ENCODE results near the gene ETV1. TPM values are rescaled to one million over a fixed set of nuclear protein-coding genes. Genes with fewer than 3 reads are reported as not detected.

ETV1 gene
- total and polyA plus RNA-seq, 2 of the 4 experiments (the other 2 are of a cell fraction) = 8.6 to 21.1 TPM

- H2AK9ac ChIP-seq (replicated peaks; ENCODE audit: low read depth, low read length, poor library complexity) = no peak overlapping the region
- H3K27me3 ChIP-seq (ENCODE audit: control insufficient read depth, insufficient read depth, low read length) = no peaks in the 10 kb centered on the region
- BruUV-seq (replicated peaks) = no TSS peak
- H2BK120ac ChIP-seq (ENCODE audit: low read depth, low read length) = no peak overlapping the region
- dilution Hi-C loops (cut with HindIII; ENCODE audit: low sequenced_read_pairs, unreplicated experiment) = no loop called here
- no peaks in the 10 kb centered on the region for H3K79me1 ChIP-seq (ENCODE audit: low read depth in 1 of 2, low read length in 2 of 2)
- no peak overlapping the region for H4K5ac ChIP-seq (ENCODE audit: low read depth, low read length)
- peaks cover 3% of the 10 kb centered on the region; the same call in 1 of the 2 replicates for H3K9me1 ChIP-seq (ENCODE audit: insufficient read depth, low read length)
- no CpG with 5 or more reads among the region's 2 CpGs for WGBS, 2 experiments (ENCODE audit: extremely low coverage in 2 of 2, insufficient read length in 1 of 2)
- H3K9ac ChIP-seq (ENCODE audit: low read depth, low read length) = no peak overlapping the region
- in situ Hi-C loops (cut with MboI; ENCODE audit: low sequenced_read_pairs) = no loop called here
- H2BK5ac ChIP-seq (ENCODE audit: low read depth, low read length, poor library complexity, severe bottlenecking) = no peak overlapping the region
- H3K36me3 ChIP-seq (ENCODE audit: control insufficient read depth, insufficient read depth, low read length) = peaks cover 2% of the 10 kb centered on the region; the same call in 1 of the 2 replicates
- 0 out of 2 replicates have a peak overlapping the region, but pooled peaks have one; percentile 58 for H3K14ac ChIP-seq (replicated peaks; ENCODE audit: low read depth, low read length)
- H2AFZ ChIP-seq (replicated peaks; ENCODE audit: low read length, poor library complexity) = no peak overlapping the region
- H4K91ac ChIP-seq (ENCODE audit: insufficient read depth, low read depth, low read length) = no peak overlapping the region
- H3K27ac ChIP-seq (ENCODE audit: insufficient read depth, low read length) = no peak overlapping the region
- no peaks in the 10 kb centered on the region for H4K20me1 ChIP-seq (ENCODE audit: insufficient read depth, low read length)
- no peak overlapping the region for H3K4me3 ChIP-seq (ENCODE audit: insufficient read depth, low read depth, low read length)
- H2AK5ac ChIP-seq (ENCODE audit: low read depth, low read length) = no peak overlapping the region
- ATAC-seq (ENCODE audit: low read depth) = no peak
- no peak overlapping the region for H3K56ac ChIP-seq (ENCODE audit: extremely low read depth, insufficient read depth, low read length)
- H4K8ac ChIP-seq (ENCODE audit: low read depth in 2 of 2, low read length in 2 of 2) = no peak overlapping the region
- no peak overlapping the region for H2BK20ac ChIP-seq (ENCODE audit: low read depth, low read length)
- ChIA-PET CTCF (no interaction called here), POLR2A (ENCODE audit: unreplicated experiment) (no interaction called here)
- no peak overlapping the region for H3K23ac ChIP-seq (ENCODE audit: low read depth, low read length)
- no peak overlapping the region for H3K18ac ChIP-seq (ENCODE audit: low read depth, low read length)
- intact Hi-C loops (cut with micrococcal nuclease) = loop anchor here (10.0 kb wide), 1 partner anchor 627 kb away; no protein-coding TSS in a partner anchor
- no peak for DNase-seq
- no peak overlapping the region for H2BK15ac ChIP-seq (ENCODE audit: low read depth, low read length)
- H3K4me1 ChIP-seq (ENCODE audit: control insufficient read depth, insufficient read depth, low read length) = peaks cover 2% of the 10 kb centered on the region; the same call in 1 of the 2 replicates
- no peak overlapping the region for H3K4ac ChIP-seq (ENCODE audit: low read depth, low read length)
- no peak overlapping the region for H3K4me2 ChIP-seq (ENCODE audit: low read depth, low read length)
- TF ChIP-seq MAZ (IDR thresholded peaks at IDR 0.05; ENCODE audit: borderline replicate concordance, low read depth, low read length) (no peak), BHLHE40 (IDR thresholded peaks at IDR 0.05; ENCODE audit: low read depth, low read length) (no peak), RCOR1 (IDR thresholded peaks at IDR 0.05; ENCODE audit: insufficient replicate concordance, low read length) (no peak), SMC3 (IDR thresholded peaks at IDR 0.05; ENCODE audit: low read depth, low read length) (no peak), RAD21 (IDR thresholded peaks at IDR 0.05; ENCODE audit: low read length) (no peak), USF2 (IDR thresholded peaks at IDR 0.05; ENCODE audit: low read depth, low read length) (no peak), MAFK (IDR thresholded peaks at IDR 0.05; ENCODE audit: low read depth, low read length) (no peak)
- H3K9me3 ChIP-seq (ENCODE audit: control insufficient read depth, insufficient read depth, low read length) = no peaks in the 10 kb centered on the region
Observed at GRCh38 chr7:13911909-13912308, 77.6 kb downstream of the ETV1 start.
